ENCODE measurements around the gene ZBTB18. TPM values are rescaled to one million over a fixed set of nuclear protein-coding genes. Genes with fewer than 3 reads are reported as not detected.

Gene ZBTB18
- total RNA-seq, 1 experiment from 2014 or later, result 1.8 TPM

DNA sequence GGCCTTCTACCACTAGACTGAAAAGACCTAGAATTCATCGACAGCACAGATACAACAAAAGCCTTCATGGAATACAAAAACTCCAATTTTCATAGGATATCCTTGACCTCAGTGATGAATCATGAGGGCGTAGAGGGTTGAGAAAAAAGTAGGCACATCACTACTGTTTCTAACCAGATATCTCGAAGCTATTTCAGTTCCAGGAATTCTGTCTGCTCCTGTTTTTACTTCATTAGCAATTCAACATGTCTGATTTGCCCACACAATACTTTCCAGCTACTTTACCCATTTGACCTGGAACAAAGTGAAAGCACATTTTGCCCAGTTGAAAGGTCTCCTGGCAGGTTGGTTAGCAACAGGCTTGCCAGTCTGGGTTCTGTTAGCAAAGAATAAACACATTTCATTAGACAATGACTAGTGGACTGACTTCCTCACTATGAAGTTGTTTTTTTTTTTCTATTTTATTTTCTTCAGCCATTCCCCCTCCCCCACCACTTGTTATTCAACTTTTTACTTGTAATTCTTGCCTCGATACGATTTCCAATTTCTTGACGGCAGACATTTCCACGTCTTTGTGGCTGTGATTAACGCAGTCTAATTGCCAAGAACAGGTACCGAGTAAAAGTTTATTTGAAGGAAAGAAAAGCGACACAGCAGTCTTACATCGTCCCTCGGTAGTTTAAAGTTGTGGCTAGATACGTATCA lies 4.0 kb upstream of the ZBTB18 start:
- H3K27ac ChIP-seq (ENCODE audit: low read depth, low read length), result no peak overlapping the region
- ChIA-PET CTCF (no interaction called here), RAD21 (ENCODE audit: low non-redundant PET in 1 of 2, low total read pairs in 2 of 2, uncharacterized antibody in 2 of 2, unreplicated experiment in 2 of 2) (no interaction called here), POLR2A (interaction anchor here (0.8 kb wide), 1 partner anchor 287 kb away, joined by 3 read pairs; no protein-coding TSS in a partner anchor)
- H3K9me2 ChIP-seq (ENCODE audit: insufficient read depth), result no peaks in the 10 kb centered on the region
- H3K36me3 ChIP-seq (ENCODE audit: control insufficient read depth in 1 of 2, insufficient read depth in 2 of 2, low read length in 2 of 2), result no peaks in the 10 kb centered on the region
- H3K9ac ChIP-seq (ENCODE audit: low read length), result no peak overlapping the region
- no TSS peak for BruUV-seq (replicated peaks)
- H2AFZ ChIP-seq (ENCODE audit: low read depth, low read length, poor library complexity, severe bottlenecking), result peak overlapping the region; percentile 94
- no peaks in the 10 kb centered on the region for H3K9me3 ChIP-seq (ENCODE audit: control insufficient read depth in 1 of 2, insufficient read depth in 1 of 2, low read depth in 1 of 2, low read length in 2 of 2)
- DNase-seq (ENCODE audit: low read depth, low spot score) (no peak), ATAC-seq (no peak)
- H3K4me2 ChIP-seq (ENCODE audit: low read length), result peak overlapping the region; percentile 99
- no peaks in the 10 kb centered on the region for H3K79me2 ChIP-seq (ENCODE audit: insufficient read depth, low read length)
- H4K20me1 ChIP-seq (ENCODE audit: insufficient read depth), result no peaks in the 10 kb centered on the region; the same call in 1 of the 2 replicates
- no peak for TF ChIP-seq SP1 (IDR thresholded peaks at IDR 0.05; ENCODE audit: low read depth)
- TF ChIP-seq CEBPB (IDR thresholded peaks at IDR 0.05; ENCODE audit: low read depth), result no peak
- TF ChIP-seq ZFX (IDR thresholded peaks at IDR 0.05), result no peak
- no peak for TF ChIP-seq RAD21 (IDR thresholded peaks at IDR 0.05; ENCODE audit: low read depth)
- TF ChIP-seq, protein P1, sequence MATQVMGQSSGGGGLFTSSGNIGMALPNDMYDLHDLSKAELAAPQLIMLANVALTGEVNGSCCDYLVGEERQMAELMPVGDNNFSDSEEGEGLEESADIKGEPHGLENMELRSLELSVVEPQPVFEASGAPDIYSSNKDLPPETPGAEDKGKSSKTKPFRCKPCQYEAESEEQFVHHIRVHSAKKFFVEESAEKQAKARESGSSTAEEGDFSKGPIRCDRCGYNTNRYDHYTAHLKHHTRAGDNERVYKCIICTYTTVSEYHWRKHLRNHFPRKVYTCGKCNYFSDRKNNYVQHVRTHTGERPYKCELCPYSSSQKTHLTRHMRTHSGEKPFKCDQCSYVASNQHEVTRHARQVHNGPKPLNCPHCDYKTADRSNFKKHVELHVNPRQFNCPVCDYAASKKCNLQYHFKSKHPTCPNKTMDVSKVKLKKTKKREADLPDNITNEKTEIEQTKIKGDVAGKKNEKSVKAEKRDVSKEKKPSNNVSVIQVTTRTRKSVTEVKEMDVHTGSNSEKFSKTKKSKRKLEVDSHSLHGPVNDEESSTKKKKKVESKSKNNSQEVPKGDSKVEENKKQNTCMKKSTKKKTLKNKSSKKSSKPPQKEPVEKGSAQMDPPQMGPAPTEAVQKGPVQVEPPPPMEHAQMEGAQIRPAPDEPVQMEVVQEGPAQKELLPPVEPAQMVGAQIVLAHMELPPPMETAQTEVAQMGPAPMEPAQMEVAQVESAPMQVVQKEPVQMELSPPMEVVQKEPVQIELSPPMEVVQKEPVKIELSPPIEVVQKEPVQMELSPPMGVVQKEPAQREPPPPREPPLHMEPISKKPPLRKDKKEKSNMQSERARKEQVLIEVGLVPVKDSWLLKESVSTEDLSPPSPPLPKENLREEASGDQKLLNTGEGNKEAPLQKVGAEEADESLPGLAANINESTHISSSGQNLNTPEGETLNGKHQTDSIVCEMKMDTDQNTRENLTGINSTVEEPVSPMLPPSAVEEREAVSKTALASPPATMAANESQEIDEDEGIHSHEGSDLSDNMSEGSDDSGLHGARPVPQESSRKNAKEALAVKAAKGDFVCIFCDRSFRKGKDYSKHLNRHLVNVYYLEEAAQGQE (IDR thresholded peaks at IDR 0.05; ENCODE audit: low read depth), result no peak
- TF ChIP-seq TCF7L2 (IDR thresholded peaks at IDR 0.05; ENCODE audit: borderline replicate concordance, extremely low read depth, insufficient read depth, insufficient read length), result no peak
- no peak for TF ChIP-seq SRF (IDR thresholded peaks at IDR 0.05; ENCODE audit: low read depth)
- TF ChIP-seq SIN3A (IDR thresholded peaks at IDR 0.05; ENCODE audit: low read depth), result no peak
- TF ChIP-seq, protein P2, sequence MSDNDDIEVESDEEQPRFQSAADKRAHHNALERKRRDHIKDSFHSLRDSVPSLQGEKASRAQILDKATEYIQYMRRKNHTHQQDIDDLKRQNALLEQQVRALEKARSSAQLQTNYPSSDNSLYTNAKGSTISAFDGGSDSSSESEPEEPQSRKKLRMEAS (IDR thresholded peaks at IDR 0.05), result no peak
- TF ChIP-seq CBX3 (IDR thresholded peaks at IDR 0.05; ENCODE audit: low read depth), result no peak
- TF ChIP-seq YY1 (IDR thresholded peaks at IDR 0.05; ENCODE audit: extremely low read depth, insufficient replicate concordance, low read depth, low read length), result no peak
- no peak for TF ChIP-seq ELF1 (IDR thresholded peaks at IDR 0.05; ENCODE audit: borderline replicate concordance, low read depth)
- no peak for TF ChIP-seq EZH2phosphoT487 (IDR thresholded peaks at IDR 0.05; ENCODE audit: borderline replicate concordance)
- TF ChIP-seq FOSL1 (IDR thresholded peaks at IDR 0.05; ENCODE audit: low read depth), result no peak
- TF ChIP-seq EGR1 (IDR thresholded peaks at IDR 0.05; ENCODE audit: low read depth), result no peak
- TF ChIP-seq, protein P3, sequence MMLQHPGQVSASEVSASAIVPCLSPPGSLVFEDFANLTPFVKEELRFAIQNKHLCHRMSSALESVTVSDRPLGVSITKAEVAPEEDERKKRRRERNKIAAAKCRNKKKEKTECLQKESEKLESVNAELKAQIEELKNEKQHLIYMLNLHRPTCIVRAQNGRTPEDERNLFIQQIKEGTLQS (IDR thresholded peaks at IDR 0.05), result no peak
- no peak for TF ChIP-seq ZNF274 (IDR thresholded peaks at IDR 0.05; ENCODE audit: low read depth, low read length)
- no peak for TF ChIP-seq POLR2A (IDR thresholded peaks at IDR 0.05; ENCODE audit: borderline replicate concordance, extremely low read depth, insufficient read depth, insufficient read length)
- peaks cover 8 to 14% of the 10 kb centered on the region in 2 experiments; a peak in 3 of 4 replicates for H3K4me1 ChIP-seq (ENCODE audit: control insufficient read depth in 1 of 2, insufficient read depth in 2 of 2, low read length in 2 of 2)
- H3K4me3 ChIP-seq (replicated peaks in 1 of 2; ENCODE audit: low read depth in 1 of 2, low read length in 2 of 2), result peak overlapping the region; percentile 60 to 70
- peaks cover 76% of the 10 kb centered on the region for H3K27me3 ChIP-seq (ENCODE audit: insufficient read depth, low read length)
- intact Hi-C loops (cut with micrococcal nuclease), result loop anchor here (5.0 to 10.0 kb wide), 2 partner anchors 165 to 702 kb away; no protein-coding TSS in a partner anchor

All from HCT116 (cell line).